SKM-1 treated with dmso at 0.1 percent for 144 hours (cell line): ENCODE data around the gene ACAD10.

Experiments used
- DNase-seq: peaks from one replicate; lab custom pipeline; 2025; ENCODE audit not compliant: unreplicated experiment; lab: John Stamatoyannopoulos, UW

Gene ACAD10

DNA sequence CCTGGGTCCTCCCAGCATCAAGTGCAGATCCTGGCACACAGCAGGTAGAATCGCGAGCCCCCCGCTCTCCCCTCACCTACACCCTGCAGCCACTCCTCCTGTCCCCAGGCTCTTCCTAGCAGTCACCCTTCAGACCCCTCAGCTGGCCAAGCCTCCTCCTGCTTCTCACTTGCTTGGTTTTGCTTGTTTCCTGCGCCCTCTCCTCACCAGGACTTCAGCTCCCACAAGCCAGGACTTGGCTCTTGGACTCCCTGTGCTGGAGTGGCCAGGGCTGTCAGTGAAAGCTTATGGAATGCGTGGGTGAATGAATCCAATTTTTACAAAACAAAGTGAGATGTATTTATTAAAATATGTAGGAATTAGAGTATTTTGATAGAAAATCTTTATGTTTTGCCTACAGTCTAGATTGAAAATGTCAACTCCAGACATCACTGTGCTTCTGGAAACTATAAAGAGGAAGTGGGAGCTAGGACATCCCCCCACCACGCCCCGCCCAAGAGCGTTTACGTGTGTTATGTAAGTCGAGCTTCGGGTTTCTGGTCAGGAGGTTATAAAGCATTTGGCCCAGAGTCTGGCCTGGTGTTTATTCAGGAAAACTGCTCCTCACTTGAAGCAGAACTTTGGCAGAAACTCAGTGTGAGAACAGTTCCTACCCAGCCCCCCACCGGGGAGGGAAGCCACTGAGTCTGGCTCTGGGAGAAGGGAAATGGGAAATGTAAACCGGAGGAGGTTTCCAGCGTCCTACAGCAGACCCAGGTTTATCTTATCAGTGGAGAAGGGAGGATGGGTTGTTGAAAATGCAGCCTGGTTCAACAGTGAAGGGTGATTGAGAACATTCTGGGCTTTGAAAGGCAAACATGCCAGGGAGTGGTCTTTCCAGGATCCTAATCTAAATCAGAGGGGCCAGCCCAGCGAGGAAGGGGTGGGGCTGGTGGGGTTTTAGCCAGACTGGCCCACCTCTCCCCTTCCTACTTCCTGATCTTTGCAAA, 89.6 kb downstream of the ACAD10 start:
- DNase-seq: peak; percentile 60

DNA sequence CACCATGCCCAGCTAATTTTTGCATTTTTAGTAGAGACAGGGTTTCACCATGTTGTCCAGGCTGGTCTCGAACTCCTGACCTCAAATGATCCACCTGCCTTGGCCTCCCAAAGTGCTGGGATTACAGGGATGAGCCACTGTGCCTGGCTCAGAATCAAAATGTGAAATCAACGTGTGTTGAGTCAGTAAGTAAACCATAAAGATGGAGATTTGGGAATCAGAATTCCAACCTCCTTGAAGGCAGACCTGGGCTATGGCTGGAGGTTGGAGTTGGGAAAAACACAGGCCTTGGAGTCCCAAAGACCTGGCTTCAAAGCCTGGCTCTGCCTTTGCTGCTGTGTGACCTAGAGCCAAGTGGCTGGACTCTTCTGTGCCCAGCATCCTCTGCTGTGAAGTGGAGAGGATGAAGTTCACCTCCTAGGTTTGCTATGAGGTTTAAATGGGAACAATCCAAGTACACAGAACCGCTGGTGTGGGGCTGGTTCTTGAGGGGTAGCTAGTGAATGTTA, 91.0 kb downstream of the ACAD10 start:
- no peak for DNase-seq

DNA sequence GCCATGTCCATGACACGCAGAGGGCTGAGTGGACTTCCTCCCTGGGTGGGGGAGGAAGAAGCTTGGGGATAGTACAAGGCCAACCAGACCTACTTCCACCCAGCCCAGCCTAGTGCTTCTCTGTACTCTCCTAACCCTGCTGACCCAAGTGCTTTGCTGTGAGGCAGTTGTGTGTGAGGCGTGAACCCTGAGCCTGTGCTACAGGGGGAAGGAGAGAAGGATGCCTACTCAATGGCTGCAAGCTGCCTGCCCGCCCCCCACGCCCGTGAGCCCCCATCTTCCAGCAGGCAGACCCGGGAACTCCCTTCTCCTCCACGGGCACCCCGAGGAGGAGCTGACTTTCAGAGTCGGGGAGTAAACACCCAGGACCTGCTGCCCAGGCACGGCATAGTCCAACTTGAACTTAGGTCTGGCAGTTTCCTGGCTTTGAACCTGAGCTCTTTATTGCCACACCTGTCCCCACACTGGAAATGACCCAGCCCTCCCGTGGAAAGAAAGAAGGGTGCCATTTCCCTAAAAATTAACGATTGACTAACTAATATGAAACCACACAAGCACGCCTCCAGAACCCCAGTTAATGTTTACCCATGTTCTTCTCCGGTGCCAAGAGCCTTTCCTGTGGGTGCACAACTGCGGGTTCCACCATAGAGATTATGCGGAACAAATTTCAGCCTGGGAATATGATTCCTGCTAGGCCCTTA, 91.6 kb downstream of the ACAD10 start:
- no peak for DNase-seq

DNA sequence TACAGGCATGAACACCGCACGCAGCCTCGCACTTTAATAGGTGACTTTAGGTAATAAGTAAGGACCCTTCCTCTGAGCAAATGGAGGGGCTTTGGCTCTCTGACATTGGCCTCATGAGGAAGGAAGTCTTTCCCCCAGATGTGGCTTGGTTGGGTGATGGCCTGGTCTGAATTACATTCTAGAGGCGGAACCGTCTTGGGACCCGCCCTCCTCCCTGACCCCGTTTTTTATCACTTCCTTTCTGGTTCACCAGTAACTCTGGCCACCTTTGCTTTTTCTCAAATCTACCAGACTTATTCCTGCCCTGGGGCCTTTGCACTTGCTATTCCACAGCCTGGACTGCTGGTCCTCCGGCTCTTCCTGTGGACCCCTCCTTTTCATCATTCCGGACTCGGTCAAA, 94.3 kb downstream of the ACAD10 start:
- no peak for DNase-seq

DNA sequence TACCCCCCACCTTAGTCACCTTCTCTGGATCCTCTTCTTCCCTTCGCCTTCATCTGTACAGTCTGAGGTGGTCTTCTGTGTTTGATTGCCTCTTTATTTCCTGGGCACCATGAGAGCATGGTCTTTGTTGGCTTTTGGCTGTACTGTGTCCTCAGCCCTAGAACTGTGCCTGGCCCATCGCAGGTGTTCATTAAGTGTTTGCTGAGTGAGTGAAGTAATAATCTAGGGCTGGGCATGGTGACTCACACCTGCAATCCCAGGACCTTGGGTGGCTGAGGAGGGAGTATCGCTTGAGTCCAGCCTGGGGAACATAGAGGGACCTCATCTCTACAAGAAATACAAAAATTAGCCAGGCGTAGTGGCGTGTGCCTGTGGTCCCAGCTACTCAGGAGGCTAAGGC, 94.8 kb downstream of the ACAD10 start:
- DNase-seq: no peak

DNA sequence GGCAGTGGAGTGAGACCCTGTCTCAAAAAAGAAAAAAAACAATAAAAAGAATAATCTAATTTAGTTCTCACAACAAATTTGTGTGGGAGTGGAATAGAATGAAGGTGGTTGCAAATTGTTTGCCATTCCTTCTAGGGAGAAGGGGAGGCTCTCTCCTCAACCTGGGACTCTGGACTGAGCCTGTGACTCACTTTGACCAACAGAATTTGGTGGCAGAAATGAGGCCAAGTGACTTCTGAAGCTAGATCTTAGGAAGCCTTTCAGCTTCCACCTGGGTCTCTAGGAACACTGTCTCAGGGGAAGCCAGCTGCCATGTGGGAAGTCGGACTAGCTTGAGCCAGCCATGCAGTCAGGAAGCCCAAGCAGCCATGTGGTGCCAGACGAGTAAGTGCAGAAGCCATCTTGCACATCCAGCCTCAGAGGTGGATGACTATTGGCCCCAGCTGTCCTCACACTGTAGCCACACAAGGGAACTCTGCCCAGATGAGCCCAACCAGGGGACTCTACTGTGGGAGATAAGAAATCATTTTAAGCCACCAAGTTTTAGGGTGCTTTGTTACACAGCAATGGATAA, 95.3 kb downstream of the ACAD10 start:
- DNase-seq: no peak

DNA sequence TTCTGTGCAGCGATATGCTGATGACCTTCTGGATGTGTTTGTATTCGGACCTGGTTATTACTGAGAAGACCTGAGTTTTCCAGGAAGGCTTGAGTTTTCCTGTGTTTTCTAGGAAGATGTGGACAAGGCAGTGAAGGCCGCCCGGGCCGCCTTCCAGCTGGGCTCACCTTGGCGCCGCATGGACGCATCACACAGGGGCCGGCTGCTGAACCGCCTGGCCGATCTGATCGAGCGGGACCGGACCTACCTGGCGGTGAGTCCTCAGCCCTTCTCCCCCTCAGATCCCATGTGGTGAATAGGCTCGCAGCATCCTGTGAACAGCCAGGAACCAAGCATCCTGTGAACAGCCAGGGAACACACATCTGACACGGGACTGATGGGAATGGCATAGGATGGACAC, 97.2 kb downstream of the ACAD10 start:
- no peak for DNase-seq

DNA sequence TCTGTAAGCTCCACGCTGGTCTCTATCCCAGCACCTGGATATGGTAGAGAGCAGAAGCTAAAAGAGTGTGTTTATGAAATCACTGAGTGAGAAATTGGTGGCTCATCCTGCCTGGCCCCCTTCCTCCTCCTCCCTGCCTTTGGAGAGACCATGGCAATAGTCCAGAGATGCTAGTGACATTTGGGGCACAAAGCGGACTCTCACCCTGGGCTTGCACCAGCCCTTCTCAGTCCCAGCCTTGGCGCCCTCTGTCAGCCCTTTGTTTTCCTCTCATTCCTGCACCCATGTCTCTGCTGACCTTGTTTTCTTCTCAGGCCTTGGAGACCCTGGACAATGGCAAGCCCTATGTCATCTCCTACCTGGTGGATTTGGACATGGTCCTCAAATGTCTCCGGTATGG, 99.1 kb downstream of the ACAD10 start:
- no peak for DNase-seq

DNA sequence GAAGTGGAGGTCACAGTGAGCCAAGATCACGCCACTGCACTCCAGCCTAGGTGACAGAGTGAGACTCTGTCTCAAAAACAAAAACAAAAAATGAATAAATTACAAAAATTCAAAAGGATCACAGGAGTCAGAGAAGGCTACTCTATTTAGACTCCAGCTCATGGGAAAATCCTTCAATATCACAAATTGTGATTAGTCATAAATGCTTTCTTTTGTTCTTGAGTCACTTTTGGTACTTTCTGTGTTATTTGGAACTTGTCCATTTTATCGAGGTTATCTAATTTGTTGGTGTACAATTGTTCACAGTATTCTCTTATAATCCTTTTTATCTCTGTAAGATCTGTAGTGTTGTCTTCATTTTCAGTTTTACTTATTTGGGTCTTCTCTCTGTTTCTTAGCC, 99.8 kb downstream of the ACAD10 start:
- no peak for DNase-seq

DNA sequence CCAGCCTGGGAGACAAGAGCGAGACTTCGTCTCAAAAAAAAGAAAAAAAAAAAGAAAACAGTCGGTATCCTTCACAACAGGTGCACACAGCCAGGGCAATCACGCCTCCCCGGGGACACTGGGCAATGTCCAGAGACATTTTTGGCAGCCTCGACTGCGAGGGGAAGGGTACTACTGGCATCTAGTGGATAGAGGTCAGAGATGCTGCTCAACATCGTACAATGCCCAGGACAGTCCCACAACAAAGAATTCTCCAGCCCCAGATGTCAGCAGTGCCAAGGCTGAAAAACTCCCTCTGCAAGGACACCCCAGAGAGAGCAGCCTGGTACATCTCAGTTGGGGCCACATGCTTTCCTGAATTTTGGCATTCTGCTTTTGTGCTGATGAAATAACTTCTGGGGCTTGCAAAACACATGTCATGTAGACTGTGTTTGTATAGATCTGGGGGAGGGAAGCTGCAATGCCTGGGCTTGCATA, 102.4 kb downstream of the ACAD10 start:
- DNase-seq: peak; percentile 1

DNA sequence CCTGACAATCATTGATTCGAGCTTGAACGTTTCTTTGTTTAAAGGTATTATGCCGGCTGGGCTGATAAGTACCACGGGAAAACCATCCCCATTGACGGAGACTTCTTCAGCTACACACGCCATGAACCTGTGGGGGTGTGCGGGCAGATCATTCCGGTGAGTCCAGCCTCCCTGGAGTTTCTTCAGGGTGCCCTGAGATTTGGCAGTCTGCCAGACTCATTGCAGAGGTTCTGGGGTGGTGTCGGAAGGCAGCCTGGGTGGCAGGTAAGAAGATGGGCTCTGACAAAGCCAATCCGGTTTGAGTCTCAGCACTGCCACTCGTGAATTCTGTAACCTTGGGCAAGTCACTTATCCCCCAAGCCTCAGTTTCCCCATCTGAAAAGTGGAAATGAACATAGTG, 103.9 kb downstream of the ACAD10 start:
- DNase-seq: no peak

DNA sequence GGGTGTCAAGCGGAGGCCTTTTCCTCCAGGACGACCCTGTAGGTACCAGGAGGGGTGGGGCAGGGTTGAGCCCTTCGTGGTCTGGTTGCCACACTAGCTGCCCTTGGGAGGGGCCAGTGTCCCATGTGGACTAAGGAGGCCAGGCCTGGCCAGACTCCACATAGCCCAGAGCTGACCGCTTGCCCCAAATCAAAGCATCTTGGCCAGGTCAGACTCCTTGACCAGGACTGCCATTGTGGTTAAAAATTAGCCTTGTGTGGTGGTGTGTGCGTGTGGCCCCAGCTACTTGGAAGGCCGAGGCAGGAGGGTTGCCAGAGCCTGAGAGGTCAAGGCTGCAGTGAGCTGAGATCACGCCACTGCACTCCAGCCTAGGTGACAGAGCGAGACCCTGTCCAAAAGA, 105.7 kb downstream of the ACAD10 start:
- DNase-seq: no peak

DNA sequence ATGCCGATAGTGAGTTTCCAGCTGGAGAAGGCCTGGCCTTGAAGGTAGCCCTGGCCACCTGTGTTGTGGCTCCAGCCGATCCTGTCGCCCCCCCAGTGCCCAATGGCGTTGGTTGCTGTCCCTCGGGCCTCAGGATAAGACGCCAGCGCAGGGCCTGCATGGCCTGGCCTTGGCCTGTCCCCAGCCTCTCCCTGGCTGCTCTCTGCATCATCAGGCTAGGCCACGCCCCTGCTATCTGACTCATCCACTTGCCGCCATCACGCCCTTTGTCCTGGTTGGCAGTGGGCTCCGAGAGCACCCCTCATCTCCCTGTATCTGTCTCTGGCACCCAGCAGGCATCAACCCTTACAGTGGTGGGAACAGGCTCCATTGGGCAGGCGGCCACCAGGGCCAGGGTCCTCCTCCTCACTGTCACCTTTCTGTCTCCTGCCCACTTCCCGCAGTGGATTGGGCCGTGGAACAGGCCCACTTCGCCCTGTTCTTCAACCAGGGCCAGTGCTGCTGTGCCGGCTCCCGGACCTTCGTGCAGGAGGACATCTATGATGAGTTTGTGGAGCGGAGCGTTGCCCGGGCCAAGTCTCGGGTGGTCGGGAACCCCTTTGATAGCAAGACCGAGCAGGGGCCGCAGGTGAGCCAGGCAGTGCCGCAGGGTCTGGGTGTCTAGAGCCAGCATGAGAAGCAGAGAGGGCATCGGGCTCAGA, 106.5 kb downstream of the ACAD10 start:
- DNase-seq: no peak

DNA sequence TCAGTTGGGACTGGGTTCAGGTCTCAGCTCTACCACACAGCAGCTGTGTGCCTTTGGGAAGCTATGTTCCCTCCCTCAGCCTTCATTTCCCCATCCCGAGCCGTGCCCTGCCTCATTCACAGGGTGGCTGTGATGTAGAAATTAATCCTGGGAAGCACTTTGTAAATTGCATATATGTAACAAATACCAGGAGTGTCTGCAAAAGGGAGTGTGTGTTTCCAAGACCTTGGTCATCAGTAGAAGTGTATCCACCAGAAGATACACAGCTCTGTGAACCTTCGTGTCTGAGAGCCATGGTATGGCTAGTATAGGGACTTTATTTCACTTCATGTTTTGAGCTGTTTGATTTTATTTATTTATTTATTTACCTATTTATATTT, 107.0 kb downstream of the ACAD10 start:
- no peak for DNase-seq

DNA sequence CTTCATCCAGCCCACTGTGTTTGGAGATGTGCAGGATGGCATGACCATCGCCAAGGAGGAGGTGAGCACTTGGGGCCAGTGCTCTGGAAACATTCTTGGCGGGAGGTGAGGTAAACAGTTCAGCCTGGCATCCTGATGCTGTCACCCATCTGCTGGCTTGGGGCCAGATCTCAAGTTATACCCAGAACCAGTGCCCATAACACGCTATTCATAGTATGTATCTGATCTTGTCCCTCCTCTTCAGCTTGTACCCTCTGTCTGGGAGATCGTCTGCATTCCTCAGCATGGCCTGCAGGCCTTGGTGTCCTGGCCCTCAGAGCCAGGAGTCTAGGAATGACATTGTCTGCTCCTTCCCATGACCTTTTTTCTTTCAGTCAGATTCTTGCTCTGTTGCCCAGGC, 112.3 kb downstream of the ACAD10 start:
- DNase-seq: no peak

DNA sequence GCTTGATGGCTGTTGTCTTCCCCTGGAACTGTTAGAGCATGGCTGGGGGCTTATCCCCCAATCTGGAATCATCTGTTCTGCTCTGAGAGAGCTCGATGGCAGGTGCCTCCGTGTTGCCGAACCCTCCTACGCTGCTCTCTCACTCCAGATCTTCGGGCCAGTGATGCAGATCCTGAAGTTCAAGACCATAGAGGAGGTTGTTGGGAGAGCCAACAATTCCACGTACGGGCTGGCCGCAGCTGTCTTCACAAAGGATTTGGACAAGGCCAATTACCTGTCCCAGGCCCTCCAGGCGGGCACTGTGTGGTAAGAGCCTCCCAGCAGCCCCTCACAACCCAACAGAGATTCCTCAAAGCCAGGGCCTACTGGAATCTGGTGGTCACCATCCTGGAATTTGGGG, 113.9 kb downstream of the ACAD10 start:
- no peak for DNase-seq

DNA sequence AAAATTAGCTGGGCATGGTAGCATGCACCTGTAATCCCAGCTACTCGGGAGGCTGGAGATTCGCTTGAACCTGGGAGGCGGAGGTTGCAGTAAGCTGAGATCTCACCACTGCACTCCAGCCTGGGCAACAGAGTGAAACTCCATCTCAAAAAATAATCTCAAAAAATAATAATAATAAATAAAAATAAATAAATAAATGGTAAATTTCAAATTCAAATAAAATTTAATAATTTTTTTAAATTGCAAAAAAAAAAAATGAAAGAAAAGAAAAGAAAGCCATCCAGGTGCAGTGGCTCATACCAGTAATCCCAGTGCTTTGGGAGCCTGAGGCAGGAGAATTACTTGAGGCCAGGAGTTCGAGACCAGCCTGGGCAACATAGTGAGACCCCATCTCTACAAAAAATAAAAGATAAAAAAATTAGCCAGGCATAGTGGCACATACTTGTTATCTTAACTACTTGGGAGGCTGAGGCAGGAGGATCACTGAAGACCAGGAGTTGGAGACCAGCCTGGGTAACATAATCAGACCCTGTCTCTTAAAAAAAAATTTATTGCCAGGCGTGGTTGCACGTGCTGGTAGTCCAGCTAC, 117.3 kb downstream of the ACAD10 start:
- no peak for DNase-seq

DNA sequence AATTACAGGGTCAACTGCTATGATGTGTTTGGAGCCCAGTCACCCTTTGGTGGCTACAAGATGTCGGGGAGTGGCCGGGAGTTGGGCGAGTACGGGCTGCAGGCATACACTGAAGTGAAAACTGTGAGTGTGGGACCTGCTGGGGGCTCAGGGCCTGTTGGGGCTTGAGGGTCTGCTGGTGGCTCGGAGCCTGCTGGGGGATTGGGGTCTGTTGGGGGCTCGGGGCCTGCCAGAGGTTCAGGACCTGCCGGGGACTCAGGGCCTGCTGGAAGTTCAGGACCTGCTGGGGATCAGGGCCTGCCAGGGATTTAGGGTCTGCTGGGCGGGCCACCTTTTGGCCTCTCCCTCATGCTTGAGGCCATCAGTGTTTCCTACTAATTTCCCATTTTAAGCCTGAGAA, 118.0 kb downstream of the ACAD10 start:
- no peak for DNase-seq

DNA sequence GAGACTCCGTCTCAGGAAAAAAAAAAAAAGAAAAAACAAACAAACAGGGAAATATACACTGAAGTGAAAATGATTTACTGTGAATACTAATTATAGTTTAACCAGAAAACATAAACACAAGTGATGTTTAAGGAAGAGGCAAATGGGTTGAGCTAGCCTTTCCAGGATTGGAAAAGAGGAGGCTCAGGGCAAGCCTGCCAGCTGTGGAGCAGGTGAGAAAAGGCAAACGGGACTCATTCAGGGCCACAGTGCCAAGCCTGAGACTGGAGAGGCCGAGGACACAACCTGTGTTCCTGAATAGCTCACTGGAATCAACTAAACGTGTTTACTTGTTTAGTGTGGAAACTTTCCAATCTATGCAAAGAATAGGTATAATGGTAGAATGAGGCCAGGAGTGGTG, 120.5 kb downstream of the ACAD10 start:
- no peak for DNase-seq
